Hippocampal formation (tissue), 2 donors: ENCODE results near the gene PLEKHN1.
"Not testable (repeated sequence)": the region's sequence is repeated elsewhere in the genome, so short reads cannot be mapped to it uniquely, and the experiment has no call there.

ENCODE experiments used
- DNase-seq, 2 donors: peaks; one replicate each; lab custom pipeline; 2025; lab: John Stamatoyannopoulos, UW

The PLEKHN1 gene

DNA sequence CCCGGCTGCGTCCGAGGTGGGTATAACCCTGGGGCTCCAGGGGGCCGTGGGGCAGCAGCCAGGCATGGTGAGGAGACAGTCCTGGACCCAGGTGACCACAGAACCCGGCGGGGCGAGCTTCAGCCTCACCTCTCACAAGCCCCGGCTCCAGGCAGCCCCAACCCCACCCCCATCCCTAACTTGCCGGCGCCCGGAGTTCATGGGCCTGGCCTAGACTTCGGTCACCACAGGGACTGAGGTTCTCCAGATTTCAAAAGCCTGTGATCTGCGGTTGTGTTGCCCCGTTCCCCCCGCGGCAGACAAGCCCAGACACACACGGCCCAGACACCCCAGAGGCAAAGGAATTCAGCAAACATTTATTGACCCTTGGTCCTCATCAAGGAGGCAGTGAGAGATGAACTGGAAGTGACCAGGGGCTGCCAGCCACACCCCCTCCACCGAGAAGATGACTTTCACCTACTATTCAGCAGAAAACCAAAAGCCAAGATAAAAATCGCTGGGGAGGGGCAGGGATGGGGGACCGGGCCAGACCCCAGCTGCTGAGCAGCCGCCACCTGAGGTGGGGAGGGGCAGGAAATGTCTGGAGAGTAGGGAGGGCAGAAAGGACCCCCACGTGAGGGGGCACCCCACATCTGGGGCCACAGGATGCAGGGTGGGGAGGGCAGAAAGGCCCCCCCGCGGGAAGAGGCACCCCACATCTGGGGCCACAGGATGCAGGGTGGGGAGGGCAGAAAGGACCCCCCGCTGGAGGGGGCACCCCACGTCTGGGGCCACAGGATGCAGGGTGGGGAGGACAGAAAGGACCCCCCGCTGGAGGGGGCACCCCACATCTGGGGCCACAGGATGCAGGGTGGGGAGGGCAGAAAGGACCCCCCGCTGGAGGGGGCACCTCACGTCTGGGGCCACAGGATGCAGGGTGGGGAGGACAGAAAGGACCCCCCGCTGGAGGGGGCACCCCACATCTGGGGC lies 29.7 kb downstream of the PLEKHN1 start:
- no peak for DNase-seq

DNA sequence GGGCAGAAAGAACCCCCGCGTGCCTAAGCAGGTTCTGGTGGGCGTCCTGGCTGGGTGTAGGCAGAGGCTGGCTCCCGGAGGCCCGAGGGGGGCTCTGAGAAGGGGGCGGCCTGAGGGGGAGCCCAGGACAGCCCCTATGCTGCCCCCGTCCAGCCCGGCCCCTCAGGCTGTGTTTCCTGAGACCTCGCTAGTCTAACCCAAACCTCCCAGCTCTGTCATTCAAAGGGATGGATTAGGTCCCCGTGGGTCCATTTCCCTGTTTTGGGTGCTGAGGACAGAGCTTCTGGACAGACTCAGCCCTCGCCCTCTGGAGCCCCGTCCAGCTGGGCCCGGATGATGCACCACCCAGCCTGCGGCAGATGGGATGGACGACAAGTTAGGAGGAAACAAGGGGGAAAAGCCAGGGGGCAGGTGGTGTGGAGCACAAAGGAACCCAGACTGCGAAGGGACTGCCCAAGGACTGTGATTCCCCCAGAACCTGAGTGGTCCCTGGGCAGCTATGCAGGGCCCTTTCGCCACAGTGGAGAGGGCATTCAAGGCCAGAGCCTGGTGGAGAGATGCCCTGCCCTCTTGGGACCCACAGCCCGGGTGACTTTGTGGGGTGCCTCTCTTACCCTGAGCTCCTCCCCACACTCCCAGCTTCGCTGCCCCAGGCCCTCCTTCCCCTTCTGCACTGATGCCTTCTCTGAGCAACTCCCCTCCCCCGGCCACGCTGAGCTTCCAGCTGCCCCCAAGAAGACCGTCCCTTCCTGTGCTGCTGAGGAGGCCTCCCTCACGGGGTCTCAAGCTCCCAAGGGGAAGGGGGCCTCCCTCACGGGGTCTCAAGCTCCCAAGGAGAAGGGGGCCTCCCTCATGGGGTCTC lies 30.8 kb downstream of the PLEKHN1 start:
- no peak for DNase-seq

DNA sequence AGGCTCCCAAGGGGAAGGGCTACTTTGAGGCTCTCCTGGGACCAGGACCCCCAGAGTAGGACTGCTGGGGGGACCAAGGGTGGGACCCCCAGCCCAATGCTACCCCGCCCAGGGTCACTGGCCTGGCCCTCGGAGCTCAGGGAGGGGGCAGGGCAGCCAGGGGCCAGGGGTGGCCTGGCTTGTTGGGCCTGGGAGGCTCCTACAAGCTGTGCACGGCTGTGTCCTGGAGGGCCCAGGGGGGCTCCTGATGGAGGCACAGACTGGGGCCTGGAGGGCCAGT lies 31.4 kb downstream of the PLEKHN1 start:
- no peak for DNase-seq

DNA sequence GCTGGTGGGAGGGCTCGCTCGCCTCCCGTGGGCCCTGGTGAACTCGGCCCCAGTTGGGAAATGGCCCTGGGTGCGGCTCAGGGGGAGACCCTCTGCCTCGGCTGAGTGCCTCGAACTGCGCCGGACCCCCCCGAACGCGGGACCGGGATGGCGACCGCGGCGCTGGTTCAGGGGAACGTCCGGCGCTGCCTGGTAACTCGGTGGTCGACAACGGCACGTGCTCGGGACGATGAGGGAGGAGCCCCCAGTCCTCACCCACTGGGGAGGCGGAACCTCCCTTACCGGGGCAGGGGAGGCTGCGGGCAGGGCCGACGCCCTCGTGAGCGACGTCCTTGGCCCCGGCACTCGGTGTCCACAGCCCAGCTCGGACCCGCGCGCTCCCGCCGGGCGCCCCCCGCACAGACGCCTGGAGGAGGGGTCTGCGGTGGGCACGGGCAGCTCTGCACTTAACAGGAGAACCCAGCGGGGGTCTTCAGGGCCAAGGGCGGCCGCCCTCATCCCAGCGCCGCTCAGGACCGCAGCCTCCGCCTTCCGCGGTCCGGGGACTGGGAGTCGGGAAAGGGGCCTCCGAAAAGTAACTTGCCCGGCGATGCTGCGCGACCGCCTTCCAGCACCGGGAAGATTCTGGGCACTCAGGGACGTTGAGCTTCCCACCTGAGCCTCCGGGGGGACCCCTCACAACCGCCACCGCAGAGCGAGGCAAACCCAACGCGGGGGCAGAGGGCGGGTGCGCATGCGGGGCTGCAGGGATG lies 31.9 kb downstream of the PLEKHN1 start:
- DNase-seq = no peak

DNA sequence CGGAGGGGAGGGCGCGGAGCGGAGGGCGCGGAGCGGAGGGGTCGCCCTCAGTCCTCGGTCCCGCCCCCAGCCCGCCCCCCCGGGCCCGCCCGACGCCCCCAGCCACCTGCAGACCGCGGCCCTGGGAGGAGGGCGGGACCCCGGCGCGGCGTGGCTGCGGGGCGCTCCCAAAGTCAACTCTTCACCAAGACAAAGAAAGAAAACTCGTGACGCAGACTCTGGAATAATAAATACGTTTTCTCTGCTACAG lies 32.4 kb downstream of the PLEKHN1 start:
- DNase-seq = no peak

DNA sequence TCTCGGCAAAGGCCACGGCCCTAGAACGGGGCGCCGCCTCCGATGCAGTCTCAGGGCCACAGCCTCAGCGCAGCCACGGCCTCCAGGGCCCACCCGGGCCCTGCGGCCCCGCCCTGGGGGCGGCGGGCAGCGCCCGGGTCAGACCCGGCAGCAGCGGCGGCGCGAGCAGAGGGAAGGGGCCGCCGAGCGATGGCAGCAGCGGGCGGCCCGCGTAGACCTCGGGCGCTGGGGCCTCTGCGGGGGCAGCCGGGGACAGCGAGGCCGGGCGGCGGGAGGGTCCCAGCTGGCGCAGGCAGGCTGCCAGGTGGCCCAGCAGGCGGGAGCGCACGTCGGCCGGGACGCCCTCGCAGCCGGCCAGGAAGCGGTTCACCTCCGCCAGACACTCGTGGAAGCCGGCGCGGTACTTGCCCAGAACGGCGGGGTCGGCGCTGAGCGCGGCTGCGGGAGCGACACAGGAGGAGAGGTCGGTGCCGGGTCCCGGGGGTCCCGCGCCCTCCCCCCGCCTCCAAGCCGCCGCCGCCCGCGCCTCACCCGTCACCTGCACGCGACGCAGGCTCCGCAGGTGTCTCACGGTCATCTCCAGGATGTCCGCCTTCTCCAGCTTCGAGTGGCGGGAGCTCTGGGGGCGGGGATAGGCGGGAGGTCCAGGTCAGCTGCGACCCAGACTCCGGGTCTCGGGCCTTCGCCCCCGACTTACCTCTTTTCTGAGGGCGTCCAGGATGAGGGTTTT lies 32.9 kb downstream of the PLEKHN1 start:
- no peak for DNase-seq

DNA sequence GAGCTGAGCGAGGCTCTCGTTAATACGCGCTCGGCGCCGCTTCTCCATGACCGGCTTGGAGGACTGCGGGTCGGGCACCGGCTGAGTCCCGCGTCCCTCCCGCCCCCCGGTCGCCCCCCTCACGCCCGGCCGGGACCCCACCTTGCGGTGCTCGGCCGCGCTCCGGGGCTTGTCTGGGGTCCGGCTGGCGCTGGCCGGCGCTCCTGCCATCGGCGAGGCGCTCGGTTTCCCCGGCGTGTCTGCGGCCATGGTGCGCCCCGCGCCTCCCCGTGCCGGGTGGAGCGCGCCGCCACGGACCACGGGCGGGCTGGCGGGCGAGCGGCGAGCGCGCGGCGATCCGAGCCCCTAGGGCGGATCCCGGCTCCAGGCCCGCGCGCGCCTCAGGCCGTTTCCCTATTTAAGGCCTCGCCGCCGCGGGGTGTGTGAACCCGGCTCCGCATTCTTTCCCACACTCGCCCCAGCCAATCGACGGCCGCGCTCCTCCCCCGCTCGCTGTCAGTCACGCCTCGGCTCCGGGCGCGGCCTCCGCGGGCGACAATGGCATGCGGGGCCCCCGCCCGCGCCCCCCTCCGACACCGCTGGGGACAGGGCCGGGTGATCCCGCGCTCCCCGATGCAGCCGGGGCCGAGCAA lies 33.6 kb downstream of the PLEKHN1 start, which contains the start of gene HES4:
TSS of gene HES4 (minus strand) at position 373 of the 632 bp plus-strand sequence. CDS start at position 249, 124 bp downstream.
- peak in 1 of 2 donors; percentile 56 for DNase-seq

DNA sequence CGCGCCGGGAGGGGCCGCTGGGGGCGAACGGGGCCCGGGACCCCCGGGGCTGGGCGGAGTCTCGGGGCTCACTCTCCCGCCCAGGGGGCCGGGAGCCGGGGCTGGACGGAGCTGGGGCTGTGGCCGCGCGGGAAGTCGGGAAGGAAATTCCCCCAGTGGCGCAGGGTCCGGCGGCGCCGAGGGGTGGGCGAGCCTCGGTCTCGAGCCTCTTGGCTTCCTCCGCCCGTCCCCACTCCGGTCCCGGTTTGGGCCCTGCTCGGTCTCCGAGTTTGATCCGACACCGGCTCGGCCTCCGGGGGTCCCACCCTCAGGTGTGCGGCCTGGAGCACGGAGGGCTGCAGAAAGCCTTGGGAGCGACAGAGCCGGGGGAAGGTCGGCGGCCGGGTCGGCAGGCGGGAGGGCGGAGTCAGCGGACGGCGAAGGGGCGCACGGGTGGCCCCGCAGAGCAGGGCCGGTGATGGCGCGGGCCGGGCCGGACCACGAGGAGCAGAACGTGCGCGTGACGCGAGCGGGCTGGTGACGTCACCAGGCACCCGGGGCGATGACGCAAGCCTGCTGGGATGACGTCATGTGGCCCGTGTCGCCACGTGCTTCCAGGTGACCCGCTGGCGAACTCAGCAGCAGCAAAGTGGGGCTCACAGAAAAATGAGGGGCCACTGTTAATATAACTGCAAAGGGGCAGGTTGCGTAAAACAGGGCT lies 34.2 kb downstream of the PLEKHN1 start:
- peak in 1 of 2 donors; percentile 54 for DNase-seq

DNA sequence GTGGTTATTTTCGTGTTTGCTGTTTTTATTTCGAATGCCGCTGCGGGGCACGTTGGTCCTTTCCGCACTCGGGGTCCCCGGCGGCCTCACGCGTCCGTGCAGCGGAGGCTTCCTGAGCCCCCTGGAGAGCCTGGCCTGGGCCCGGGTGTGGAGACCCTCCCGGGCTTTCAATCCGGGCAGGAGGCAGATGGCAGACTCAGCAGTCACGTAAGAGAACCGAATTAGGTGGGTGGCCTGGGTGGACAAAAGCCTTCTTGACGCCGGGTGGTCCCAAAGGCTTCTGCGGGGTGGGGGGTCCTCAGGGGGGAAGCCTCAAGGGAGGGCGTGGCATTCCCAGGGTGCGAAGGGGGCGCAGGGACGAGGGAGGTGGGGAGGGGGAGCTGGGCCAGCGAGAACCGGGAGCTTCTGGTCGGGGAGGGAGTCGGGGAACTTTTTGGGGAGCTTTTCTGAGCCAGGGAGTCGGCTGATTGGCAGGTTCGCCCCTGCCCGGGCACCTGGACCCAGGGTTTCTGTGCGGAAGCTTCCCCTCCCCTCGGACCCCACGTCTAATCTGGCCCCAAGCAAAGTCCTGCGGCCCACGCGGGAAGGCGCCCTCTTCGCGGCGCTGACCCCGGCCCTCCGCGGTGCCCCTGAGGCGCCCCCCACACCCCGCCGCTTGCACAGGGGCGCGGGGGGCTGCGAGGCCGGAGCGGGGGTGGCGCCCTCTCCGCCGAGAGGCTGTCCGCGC lies 34.9 kb downstream of the PLEKHN1 start:
- DNase-seq = no peak

DNA sequence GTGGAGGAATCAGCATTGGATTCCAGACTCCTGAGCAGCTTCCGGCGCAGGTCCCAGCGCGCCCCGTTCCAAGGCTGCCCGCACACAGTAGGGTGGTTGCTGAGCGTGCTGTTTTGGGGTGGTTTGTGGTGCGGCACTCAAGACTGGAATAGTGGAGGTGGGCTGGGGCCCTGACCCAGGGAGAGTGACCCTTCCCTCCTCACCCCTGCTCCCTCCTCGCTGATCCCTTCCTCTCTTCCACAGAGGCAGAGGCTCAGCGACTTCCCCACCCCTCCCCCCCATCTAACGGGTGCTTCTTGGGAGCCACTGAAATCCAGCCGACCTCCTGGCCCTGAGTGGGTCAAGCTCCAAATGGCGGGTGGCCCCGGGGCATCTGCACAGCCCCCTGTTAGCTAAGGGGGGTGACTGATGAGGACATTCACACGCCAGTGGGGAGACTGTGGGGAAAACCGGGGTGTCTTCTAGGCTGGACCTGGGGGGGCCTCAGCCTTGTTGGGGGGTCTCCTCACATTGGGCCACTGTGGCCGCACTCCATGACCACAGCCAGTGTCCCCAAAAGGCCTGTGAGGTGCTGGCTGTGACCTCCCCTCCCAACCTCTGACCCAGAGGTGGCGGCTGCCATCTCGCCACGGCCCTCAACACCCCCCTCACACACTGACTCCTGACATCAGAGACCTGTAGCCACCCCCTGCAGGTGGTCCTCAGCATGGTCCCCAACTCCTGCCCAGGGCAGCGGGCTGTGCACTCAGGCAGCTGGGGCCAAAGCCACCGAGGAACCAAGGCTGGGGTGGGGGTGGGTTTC lies 37.5 kb downstream of the PLEKHN1 start:
- DNase-seq = no peak

DNA sequence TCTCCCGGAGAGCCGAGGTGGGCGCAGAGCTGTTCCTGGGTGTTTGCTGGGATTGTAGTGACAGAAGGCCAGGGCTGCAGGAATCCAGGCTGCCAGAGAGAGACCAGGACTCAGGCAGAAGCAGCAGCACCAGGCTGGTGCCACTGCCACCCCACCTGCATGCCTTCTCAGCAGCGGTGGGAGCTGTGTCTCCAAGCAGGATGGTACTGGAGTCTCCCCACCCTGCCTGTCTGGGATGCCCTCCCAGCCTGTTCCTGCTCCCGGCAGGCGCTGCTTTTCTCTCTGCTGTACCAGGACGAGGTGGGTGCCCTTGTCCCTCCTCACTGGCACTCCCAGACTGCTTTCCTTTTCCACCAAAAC lies 38.1 kb downstream of the PLEKHN1 start:
- no peak for DNase-seq

DNA sequence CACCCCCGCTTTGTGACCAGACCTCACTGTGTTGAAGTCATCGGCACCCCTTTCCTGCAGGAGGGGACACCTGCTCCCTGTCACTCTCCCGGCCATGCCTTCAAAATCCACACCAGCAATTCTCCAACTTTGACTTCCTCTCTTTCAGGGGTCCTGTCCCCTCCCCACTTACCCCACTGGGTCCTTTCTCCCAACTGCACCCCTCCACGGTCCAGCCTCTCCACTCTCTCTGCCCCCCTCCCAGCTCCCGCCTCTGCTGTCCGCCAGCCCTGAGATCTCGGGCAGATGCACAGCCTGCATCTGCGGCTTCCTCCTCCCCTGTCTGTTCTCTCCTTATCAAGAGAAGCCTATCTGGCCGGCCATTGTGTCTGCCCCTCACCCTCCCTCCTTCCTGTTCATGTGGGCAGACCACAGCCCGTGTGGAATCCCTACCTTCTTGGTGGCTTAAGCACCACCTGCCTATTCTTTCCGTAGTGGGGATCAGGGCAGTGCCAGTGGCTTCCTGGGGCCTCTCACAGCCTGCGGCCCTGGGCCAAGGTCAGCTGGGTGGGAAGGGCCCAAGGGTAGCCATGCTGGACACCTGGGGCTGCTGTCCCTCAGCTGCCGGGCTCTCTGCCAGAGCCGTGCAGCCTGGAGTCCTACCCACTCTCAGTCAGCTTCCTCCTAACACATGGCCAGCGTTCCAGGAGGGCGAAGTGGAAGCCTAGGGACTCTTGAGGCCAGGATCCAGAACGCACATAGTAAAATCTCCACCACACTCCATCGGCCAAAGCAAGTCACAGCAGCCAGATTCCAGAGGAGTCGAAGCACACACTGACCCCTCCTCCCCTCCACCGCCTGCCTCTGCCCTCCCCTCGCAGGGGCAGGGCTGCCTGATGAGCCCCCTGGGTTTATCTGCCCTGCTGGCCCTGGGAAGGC lies 38.8 kb downstream of the PLEKHN1 start:
- no peak for DNase-seq

DNA sequence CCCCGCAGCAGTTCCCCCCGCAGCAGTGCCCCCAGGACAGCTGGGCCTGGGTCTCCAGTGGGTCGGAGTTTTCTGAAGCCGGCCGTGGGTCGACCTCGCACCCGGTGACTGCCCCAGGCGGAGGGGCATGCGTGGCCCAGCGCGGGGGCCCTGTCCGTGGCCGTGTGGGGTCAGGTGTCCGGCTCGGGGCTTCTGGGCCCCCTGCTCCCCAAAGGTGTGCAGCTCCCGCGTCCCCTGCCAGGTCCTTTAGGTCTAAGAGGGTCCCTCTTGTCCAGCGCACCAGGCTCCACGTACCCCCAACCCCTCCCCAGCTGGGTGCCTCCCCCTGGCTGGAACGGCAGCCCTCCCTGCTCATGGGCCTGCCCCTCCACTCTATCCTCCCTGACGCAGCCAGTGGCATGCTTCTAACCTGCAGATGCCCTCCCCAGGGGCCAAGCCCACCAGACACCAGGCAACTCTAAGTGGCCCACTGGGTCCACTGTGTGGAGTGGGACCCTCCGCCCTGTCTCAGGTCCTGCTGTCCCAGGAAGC lies 39.6 kb downstream of the PLEKHN1 start:
- no peak for DNase-seq

DNA sequence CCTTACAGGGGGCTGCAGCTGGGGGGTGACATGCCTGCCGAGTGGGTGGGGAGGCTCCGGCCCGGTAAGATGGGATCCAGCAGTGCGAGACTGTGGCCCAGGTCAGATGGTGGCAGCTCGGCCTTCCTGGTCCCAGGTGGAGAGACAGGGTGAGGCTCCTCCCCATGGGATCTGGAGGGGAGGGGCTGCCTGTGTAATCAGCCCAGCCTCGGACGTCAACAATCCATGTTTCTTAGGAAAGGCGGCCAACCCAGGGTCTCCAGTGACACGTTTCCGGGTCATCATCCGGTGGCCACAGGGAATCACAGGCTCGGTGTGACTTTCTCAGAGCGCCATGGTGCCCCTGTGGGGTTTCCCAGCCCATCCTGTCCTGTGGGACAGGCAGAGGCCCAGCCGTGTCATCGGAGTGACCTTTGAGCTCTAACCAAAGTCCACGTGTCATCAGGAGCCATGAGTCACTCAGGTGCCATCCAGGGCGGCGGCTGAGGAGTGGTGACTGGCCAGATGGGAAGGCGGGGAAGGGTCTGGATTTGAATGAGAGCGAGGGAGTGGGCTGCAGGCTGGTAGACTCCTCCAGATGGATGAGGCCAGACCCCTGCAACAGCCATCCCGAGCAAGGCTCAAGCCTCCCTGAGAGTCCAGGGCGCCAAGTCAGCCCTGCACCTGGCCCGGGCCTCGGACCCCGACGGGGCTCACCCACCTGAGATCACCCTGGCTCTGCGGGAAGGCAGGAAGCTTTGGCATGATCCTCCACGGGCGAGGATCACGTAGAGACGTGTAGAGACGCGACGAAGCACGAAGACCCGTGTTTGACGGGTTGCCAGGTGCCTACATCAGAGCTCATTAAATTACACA lies 40.2 kb downstream of the PLEKHN1 start:
- DNase-seq = no peak

DNA sequence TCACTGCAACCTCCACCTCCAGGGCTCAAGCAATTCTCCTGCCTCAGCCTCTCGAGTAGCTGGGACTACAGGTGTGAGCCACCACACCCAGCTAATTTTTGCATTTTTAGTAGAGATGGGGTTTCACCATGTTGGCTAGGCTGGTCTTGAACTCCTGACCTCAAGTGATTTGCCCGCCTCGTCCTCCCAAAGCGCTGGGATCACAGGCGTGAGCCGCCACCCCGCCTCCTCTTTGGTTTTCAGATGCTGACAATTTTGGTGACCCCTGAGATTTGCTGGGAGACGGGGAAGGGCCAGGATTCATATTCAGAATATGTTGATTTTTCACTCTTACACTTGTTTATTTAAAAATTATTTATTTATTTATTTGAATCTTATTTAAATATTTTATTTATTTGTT lies 43.8 kb downstream of the PLEKHN1 start:
- not testable (repeated sequence) for DNase-seq

DNA sequence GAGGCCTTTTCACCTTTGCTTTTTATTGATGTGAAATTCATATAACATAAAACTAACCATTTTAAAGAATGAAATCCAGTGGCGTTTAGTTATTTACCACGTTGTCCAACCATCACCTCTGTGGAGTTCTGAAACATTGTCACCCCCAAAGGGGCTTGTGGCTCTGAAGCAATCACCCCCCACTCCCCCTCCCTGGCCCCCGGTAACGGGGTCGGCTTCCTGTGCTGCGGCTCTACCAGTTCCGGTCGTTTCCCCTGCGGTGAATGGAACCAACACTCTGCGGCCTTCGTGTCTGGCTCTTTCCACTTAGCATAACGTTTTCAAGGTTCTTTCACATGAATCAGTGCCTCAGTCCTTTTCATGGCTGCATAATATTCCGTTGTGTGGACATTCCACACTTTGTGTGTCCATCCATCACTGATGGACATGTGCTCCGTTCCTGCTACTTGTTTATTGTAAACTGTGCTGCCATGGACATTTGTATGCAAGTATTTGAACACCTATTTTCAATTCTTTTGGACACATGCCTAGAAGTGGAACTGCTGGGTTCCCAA lies 45.2 kb downstream of the PLEKHN1 start:
- DNase-seq = no peak

DNA sequence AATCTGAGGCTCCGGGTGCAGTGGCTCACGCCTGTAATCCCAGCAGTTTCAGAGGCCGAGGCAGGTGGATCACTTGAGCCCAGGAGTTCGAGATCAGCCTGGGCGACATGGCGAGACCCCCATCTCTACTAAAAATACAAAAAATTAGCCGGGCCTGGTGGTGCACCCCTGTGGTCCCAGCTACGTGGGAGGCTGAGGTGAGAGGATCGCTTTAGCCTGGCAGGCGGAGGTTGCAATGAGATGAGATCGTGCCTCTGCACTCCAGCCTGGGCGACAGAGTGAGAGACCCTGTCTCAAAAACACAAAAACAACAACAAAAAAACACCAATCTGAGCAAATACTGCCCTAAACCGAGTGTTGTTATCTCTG lies 46.4 kb downstream of the PLEKHN1 start:
- DNase-seq = not testable (repeated sequence)
